ENCODE measurements around the gene ZMYND19.

ZMYND19 gene

DNA sequence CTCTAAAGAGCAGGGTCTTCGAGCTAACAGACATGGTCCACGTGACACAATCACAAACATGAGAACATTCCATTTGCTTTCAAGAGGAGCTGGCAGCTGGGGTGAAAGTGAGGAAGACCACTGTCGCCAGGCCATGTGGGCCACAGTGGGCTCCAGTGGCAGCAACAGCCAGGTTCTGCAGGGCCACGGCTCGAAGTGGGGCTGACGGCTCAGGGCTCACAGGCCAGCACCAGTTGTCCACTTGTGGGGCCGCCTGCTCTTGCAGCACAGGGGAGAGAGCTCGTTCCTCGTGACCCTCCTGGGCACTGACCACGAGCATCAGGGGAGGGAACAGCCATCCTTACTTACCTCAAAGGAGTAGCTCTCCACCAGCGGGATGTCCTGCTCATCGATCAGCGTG, 2.0 kb downstream of the ZMYND19 start:
- no peak overlapping the region for H3K27ac ChIP-seq
- peaks cover 28 to 33% of the 10 kb centered on the region in 2 experiments for H3K4me1 ChIP-seq (ENCODE audit: control insufficient read depth in 1 of 2, insufficient read depth in 1 of 2, low read depth in 1 of 2, low read length in 1 of 2)
- H3K9me3 ChIP-seq = no peaks in the 10 kb centered on the region
- no peak overlapping the region for H3K4me3 ChIP-seq (ENCODE audit: low read depth in 1 of 2, low read length in 1 of 2)
- no peak for TF ChIP-seq CTCF (IDR thresholded peaks at IDR 0.05)
- H3K27me3 ChIP-seq = peaks cover 4% of the 10 kb centered on the region
- no peaks in the 10 kb centered on the region for H3K36me3 ChIP-seq

- H3K9me3 ChIP-seq = no peaks in the 10 kb centered on the region
- peaks cover 16 to 21% of the 10 kb centered on the region in 2 experiments for H3K4me1 ChIP-seq (ENCODE audit: control insufficient read depth in 1 of 2, insufficient read depth in 1 of 2, low read depth in 1 of 2, low read length in 1 of 2)
- H3K27me3 ChIP-seq = peaks cover 4% of the 10 kb centered on the region
- H3K36me3 ChIP-seq = no peaks in the 10 kb centered on the region
- TF ChIP-seq CTCF (IDR thresholded peaks at IDR 0.05) = no peak
- no peak overlapping the region for H3K4me3 ChIP-seq (ENCODE audit: low read depth in 1 of 2, low read length in 1 of 2)
- no peak overlapping the region for H3K27ac ChIP-seq
Measured at GRCh38 chr9:137586854-137587253, 3.5 kb downstream of the ZMYND19 start.

GRCh38 chr9:137583957-137584356, 6.4 kb downstream of the ZMYND19 start:
- Histone ChIP-seq H3K27ac (no peak overlapping the region), H3K4me1 (ENCODE audit: control insufficient read depth in 1 of 2, insufficient read depth in 1 of 2, low read depth in 1 of 2, low read length in 1 of 2) (peaks cover 4 to 5% of the 10 kb centered on the region in 2 experiments), H3K36me3 (no peaks in the 10 kb centered on the region), H3K4me3 (ENCODE audit: low read depth in 1 of 2, low read length in 1 of 2) (no peak overlapping the region), H3K9me3 (no peaks in the 10 kb centered on the region), H3K27me3 (no peaks in the 10 kb centered on the region)
- no peak for TF ChIP-seq CTCF (IDR thresholded peaks at IDR 0.05)

- Histone ChIP-seq H3K4me3 (ENCODE audit: low read depth in 1 of 2, low read length in 1 of 2) (no peak overlapping the region), H3K4me1 (ENCODE audit: control insufficient read depth in 1 of 2, insufficient read depth in 1 of 2, low read depth in 1 of 2, low read length in 1 of 2) (peaks cover 7 to 9% of the 10 kb centered on the region in 2 experiments), H3K27ac (no peak overlapping the region), H3K27me3 (no peaks in the 10 kb centered on the region), H3K9me3 (no peaks in the 10 kb centered on the region), H3K36me3 (no peaks in the 10 kb centered on the region)
- no peak for TF ChIP-seq CTCF (IDR thresholded peaks at IDR 0.05)
Measured at GRCh38 chr9:137583347-137583746, 7.0 kb downstream of the ZMYND19 start.

DNA sequence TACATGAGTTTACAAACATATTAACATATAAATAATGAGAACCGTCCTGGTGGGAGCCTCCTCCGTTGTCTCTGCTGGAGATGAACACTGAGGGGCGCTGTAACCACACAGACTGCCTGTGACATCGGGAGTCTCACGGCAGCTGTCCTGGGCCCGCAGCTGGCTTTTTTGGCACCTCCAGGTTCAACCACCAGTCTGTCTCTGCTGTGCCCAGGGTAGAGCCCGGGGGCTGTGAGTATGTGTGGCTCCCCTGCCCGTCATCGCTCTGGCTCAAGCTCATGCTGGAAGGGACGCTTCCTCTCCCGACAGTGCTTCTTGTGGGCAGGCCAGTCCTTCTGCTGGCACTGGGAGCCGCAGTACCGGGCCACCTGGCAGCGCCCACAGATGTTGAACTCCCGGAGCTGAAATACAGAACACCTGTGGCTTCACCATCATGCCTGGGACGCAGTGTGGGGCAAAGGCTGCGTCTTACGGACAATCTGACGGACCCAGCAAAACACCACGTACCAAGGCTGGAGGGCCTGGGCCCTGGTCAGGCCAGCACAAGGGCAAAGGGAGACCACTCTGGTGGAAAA, 7.9 kb downstream of the ZMYND19 start:
- no peaks in the 10 kb centered on the region for H3K36me3 ChIP-seq
- H3K4me1 ChIP-seq (ENCODE audit: control insufficient read depth in 1 of 2, insufficient read depth in 1 of 2, low read depth in 1 of 2, low read length in 1 of 2) = peaks cover 17 to 18% of the 10 kb centered on the region in 2 experiments
- H3K9me3 ChIP-seq = no peaks in the 10 kb centered on the region
- TF ChIP-seq CTCF (IDR thresholded peaks at IDR 0.05) = no peak
- H3K4me3 ChIP-seq (ENCODE audit: low read depth in 1 of 2, low read length in 1 of 2) = no peak overlapping the region
- no peaks in the 10 kb centered on the region for H3K27me3 ChIP-seq
- H3K27ac ChIP-seq = no peak overlapping the region
